Activated CD4-positive, alpha-beta T cell treated with anti-CD3 and anti-CD28 coated beads for 24 hours (primary cell): Measurements from ENCODE around the gene THRAP3.

ENCODE experiments used
- DNase-seq, 2 donors: peaks; one replicate each; pipeline ENCODE4 v3.0.0-alpha.2; 2020; ENCODE audit warnings: low read depth in 2 of 2

The THRAP3 gene

DNA sequence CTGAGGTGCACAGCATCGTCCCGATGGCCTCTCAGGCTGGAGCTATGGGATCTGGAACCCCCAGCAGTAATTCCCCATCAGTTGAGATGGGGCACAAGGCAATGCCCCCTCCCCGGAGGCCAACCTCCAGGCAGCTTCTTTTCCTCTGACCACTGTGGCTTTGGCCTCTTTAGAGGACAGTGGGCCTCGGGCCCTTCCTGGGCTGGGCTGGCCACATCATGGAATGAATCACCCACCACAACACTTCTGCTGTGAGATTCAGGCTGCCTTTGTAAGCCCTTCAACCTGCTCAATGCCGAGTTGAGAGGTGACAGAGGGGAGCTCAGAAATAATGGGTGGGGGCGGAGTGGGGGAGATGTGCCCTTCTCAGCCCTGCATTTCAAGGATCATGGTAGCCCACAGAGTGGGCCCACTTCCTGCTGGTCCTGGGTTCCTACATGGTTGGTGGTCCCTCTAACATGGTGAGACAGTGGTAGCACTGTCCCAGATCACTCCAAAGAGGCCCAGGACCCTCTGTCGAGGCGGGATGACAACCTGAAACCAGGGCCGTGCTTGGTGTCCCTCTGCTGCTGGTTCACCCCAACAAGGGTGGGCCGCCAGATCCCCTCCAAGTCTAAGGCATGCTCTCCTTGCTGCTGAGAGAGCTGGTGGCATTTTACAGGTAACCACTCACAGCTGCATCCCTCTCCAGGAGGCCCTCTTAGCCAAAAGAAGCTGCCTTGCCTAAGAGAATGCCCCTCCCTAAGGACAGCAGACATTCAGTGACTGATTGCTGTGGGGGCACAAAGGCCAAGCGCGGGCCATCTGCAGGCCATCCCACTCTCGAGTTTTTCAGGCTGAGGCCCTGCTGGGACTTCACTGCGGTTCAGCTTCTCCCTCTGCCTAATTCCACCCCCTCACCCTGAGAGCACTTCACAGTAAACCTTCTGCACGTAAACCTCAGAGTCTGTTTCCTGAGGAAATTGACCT is 129.0 kb downstream of the THRAP3 start:
- no peak for DNase-seq

DNA sequence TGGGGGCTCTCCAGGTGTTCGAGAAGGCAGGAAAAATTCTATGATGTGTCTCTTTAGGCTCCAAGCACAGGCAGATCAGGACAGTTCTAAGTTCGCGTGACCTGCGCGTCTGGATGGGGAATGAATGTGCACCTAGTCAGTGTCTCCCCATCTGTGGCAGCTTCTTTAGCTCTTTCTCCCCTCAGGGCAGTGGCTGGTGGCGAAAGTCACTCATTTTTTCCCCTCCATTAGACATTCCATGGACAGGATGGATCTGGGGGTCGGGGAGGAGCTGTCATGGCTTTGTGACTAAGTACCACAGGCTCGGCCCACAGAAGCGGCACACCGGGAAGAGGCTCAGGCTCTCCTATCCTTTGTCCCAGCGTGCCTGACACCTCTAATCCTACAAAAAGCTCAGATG is 130.2 kb downstream of the THRAP3 start:
- no peak for DNase-seq
